Measurements from ENCODE around the gene RNF31.

The RNF31 gene

DNA sequence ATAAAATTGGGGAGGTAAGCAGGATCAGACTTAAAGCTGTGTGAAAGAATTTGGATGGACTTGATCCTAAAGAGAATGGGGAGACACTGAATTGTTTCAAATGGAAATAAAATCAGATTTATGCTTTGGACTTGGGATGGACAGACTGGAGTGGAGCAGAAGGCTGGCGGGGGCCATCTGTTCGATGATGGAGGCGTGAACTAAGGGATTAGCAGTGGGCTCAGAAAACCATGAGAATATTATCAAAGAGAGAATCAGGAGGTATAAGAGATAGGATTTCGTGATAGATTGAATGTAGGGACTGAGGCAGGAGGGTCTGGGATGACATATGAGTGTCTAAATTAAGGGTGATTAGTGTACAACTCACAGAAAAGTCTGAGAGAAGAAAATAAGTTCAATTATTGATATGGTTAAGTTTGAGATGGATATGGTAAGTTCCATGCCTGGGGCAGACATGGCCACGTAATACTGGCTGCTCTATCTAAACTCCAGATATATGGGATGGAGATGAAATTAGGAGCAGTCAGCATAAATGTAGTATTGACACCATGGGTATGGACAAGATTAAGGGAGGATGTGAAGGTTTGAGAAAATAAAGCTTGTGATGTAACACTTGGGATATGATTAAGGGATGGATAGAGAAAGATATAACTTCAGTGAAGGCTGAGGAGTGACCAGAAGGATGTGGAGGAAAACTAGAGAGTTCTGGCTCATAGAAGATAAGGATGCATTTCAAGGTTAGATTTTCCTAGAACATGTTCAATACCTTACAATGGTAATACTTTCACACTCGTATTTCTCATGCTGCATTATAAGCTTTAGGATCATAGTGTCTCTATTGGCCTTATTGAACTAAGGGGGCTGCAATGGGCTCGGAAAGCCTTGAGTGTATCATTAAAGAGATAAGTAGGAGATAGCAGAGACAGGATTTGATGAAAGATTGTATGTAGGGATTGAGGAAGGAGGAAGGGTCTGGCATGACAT lies 57.2 kb downstream of the RNF31 start:
- no peak for FAIRE-seq

DNA sequence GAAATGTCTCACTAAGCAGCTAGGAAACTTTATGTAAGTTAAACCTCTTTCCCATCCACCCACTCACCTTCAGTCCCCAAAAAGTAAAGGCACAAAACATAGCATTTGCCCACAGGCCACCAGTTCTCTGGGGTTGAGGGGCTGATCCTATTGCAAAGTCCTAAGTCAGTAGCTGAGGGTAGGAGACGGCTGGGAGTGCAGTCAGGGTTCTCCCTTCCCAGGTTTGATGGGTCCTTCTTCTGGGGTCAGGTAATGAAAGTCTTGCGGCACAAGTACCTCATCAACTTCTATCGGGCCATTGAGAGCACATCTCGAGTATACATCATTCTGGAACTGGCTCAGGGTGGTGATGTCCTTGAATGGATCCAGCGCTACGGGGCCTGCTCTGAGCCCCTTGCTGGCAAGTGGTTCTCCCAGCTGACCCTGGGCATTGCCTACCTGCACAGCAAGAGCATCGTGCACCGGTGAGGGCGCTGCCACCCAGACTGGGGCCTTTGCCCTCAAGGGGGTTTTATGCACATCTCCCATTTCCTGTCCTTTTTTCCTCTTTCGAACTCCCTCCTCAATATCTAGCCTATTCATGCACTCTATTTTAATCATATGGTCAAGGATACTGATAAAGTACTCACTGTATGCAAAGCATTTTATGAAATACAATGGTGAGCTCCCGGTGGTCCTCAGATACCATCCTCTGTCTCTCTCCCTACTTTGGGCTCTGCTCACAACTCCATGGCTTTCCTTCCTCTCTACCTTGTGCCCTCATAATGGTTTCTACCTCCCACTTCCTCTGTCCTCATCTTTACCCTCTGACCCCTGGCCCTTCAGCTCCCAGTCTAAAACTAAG lies 59.2 kb downstream of the RNF31 start:
- no peak for FAIRE-seq

- no peak for FAIRE-seq
These were observed 59.8 kb downstream of the RNF31 start for GRCh38 chr14:24207104-24207551.

DNA sequence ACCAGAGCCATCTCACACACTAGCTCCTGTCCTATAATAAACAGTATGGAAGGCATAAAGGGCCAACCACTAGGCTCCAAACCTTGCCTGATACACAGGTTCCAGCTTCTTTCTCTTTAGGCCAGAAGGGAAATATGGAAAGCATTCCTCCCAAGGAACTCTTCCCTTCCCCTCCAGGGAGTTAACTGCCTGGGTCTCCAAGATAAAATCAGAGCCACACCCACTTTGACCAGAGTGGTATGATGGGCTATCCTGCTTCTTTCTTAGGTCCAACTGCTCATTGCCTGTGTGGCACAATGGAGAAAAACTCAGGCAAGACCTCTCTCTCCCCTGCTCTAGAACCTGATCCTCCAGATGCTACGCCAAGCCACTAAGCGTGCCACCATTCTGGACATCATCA lies 60.3 kb downstream of the RNF31 start:
- no peak for FAIRE-seq
